Measurements from ENCODE around the gene ZNF469. TPM values are rescaled to one million over a fixed set of nuclear protein-coding genes. Genes with fewer than 3 reads are reported as not detected.

Gene ZNF469
- total RNA-seq, 1 donor from 2014 or later: 60.5 TPM

DNA sequence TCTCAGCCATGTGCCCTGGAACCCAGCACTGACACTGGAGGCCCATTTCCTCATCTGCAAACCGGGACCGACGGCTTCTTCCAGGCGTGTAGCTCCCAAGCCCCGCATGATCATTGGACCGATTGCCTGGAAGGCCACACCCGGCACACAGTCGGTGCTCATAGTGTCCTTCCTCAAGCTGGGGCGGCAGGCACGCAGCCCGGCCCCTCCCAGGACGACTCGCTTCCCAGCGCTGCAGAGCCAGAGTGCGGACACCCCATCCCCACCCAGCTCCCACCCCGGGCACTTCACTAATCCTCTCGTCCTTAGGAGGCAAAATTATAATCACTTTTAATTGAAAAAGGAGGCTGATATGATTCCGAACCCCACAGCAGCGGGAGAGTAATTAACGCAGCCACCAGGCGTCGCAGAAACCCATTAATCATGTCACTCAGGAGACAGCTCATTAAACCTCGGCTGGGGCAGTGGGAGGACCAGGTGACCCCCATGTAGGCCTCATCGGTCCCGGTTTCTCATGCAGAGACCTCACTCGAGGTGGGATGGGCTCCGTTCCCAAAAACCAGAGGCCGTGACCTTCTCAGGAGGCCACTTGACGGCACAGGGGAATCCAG, 33.1 kb downstream of the ZNF469 start:
- no peaks in the 10 kb centered on the region for H3K4me1 Mint-ChIP-seq (ENCODE audit: low read depth)

GRCh38 chr16:88416686-88417085, 33.9 kb downstream of the ZNF469 start:
- DNase-seq (ENCODE audit: low spot score): no peak
- H3K4me1 Mint-ChIP-seq (ENCODE audit: low read depth): no peaks in the 10 kb centered on the region
- no peak overlapping the region for H3K4me3 Mint-ChIP-seq (ENCODE audit: unreplicated experiment)
- TF ChIP-seq, protein P1, sequence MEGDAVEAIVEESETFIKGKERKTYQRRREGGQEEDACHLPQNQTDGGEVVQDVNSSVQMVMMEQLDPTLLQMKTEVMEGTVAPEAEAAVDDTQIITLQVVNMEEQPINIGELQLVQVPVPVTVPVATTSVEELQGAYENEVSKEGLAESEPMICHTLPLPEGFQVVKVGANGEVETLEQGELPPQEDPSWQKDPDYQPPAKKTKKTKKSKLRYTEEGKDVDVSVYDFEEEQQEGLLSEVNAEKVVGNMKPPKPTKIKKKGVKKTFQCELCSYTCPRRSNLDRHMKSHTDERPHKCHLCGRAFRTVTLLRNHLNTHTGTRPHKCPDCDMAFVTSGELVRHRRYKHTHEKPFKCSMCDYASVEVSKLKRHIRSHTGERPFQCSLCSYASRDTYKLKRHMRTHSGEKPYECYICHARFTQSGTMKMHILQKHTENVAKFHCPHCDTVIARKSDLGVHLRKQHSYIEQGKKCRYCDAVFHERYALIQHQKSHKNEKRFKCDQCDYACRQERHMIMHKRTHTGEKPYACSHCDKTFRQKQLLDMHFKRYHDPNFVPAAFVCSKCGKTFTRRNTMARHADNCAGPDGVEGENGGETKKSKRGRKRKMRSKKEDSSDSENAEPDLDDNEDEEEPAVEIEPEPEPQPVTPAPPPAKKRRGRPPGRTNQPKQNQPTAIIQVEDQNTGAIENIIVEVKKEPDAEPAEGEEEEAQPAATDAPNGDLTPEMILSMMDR (IDR thresholded peaks at IDR 0.05): no peak
- no peak overlapping the region for H3K27ac Mint-ChIP-seq (ENCODE audit: unreplicated experiment)
- no peaks in the 10 kb centered on the region for H3K27me3 Mint-ChIP-seq (ENCODE audit: low read depth)
- H3K9me3 Mint-ChIP-seq (ENCODE audit: low read depth): no peaks in the 10 kb centered on the region
- H3K36me3 Mint-ChIP-seq (ENCODE audit: low read depth): no peaks in the 10 kb centered on the region

More for the DNA sequence above, 33.1 kb downstream of the ZNF469 start:
- TF ChIP-seq, protein P1 (IDR thresholded peaks at IDR 0.05): no peak
- no peak overlapping the region for H3K4me3 Mint-ChIP-seq (ENCODE audit: unreplicated experiment)
- H3K9me3 Mint-ChIP-seq (ENCODE audit: low read depth): no peaks in the 10 kb centered on the region
- H3K27ac Mint-ChIP-seq (ENCODE audit: unreplicated experiment): no peak overlapping the region
- H3K27me3 Mint-ChIP-seq (ENCODE audit: low read depth): no peaks in the 10 kb centered on the region
- no peak for DNase-seq (ENCODE audit: low spot score)
- no peaks in the 10 kb centered on the region for H3K36me3 Mint-ChIP-seq (ENCODE audit: low read depth)

DNA sequence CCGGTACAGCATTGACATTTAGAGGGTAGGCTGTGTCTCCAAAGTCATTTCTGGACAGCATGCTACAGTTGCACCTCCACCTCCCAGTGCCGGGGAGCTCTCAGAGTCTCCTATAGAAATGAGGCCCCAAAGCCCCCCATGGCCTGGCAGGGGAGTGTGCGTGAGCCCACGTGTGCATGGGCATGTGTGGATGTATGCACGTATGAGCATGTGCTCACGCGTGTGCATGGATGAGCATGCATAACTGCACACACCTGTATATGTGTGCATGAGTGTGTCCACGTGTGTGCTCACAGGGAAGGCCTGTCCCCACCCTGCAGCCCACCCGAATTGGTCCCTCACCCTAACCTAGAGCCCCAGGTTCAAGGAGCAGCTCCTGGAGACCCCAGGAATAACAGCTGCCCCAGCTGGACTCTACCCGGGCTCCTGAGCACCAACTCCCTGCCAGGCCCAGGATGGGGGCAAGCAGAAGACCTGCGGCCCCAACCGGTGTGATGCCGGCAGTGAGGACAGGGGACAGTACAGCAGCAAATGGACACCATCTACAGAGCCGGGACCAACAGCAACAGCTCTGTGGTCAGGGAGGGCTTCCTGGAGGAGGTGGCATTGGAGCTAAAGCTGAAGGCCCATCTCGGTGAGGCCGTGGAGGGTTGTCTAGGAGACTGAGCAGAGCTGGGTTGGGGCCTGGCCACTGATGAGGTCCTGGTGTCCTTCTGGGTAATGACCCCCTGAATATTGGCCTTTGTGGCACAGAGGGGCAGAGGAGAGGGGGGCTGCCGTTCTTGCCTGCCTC, 35.1 kb downstream of the ZNF469 start:
- H3K4me1 Mint-ChIP-seq (ENCODE audit: low read depth): no peaks in the 10 kb centered on the region
- TF ChIP-seq, protein P1 (IDR thresholded peaks at IDR 0.05): no peak
- no peak overlapping the region for H3K27ac Mint-ChIP-seq (ENCODE audit: unreplicated experiment)
- H3K4me3 Mint-ChIP-seq (ENCODE audit: unreplicated experiment): no peak overlapping the region
- H3K9me3 Mint-ChIP-seq (ENCODE audit: low read depth): no peaks in the 10 kb centered on the region
- H3K36me3 Mint-ChIP-seq (ENCODE audit: low read depth): no peaks in the 10 kb centered on the region
- H3K27me3 Mint-ChIP-seq (ENCODE audit: low read depth): no peaks in the 10 kb centered on the region
- no peak for DNase-seq (ENCODE audit: low spot score)

DNA sequence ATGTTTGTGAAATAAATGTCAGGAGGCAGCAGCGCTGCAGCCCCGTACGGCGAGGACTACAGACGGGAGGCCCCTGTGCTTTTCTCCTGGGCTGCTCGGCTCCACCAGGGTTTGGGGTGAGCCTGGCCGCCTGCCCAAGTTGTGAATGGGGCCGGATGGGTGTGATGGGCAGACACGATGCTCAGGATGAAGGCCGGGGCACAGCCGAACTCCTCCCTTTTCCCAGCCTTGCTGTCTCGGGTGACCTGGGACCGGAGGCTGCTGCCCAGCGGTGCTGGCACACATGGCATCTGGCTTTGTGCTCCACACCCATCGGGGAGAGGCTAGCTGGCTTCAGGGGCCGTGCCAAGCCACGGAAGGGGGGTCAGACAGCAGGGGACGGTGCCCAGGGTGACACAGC, 36.1 kb downstream of the ZNF469 start:
- H3K27me3 Mint-ChIP-seq (ENCODE audit: low read depth): no peaks in the 10 kb centered on the region
- TF ChIP-seq, protein P1 (IDR thresholded peaks at IDR 0.05): no peak
- no peak overlapping the region for H3K27ac Mint-ChIP-seq (ENCODE audit: unreplicated experiment)
- H3K4me1 Mint-ChIP-seq (ENCODE audit: low read depth): no peaks in the 10 kb centered on the region
- no peaks in the 10 kb centered on the region for H3K9me3 Mint-ChIP-seq (ENCODE audit: low read depth)
- H3K4me3 Mint-ChIP-seq (ENCODE audit: unreplicated experiment): no peak overlapping the region
- DNase-seq (ENCODE audit: low spot score): no peak
- no peaks in the 10 kb centered on the region for H3K36me3 Mint-ChIP-seq (ENCODE audit: low read depth)

DNA sequence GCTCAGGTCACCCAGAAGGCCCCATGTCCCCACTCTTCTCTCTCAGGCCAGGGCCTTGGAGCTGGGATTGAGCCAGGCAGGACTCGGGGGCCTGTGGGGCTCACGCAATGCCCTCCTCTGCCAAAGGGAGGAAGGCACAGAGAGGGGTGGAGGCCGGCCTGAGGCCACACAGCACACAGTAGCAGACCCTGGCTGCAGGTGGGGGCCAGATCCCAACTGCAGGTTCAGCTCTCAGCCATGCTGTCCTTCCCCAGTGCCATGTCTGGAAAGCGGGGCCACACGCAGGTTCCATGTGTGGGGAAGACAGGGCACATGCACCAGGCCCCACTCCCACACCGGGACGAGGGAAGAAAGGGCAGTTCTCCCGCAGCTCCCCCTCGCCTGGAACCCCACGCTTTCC, 37.0 kb downstream of the ZNF469 start:
- DNase-seq (ENCODE audit: low spot score): no peak
- Mint-ChIP-seq H3K9me3 (ENCODE audit: low read depth) (no peaks in the 10 kb centered on the region), H3K4me3 (ENCODE audit: unreplicated experiment) (no peak overlapping the region), H3K27ac (ENCODE audit: unreplicated experiment) (no peak overlapping the region), H3K36me3 (ENCODE audit: low read depth) (peaks cover 3% of the 10 kb centered on the region), H3K4me1 (ENCODE audit: low read depth) (no peaks in the 10 kb centered on the region), H3K27me3 (ENCODE audit: low read depth) (no peaks in the 10 kb centered on the region)
- TF ChIP-seq, protein P1 (IDR thresholded peaks at IDR 0.05): no peak

Measured in chondrocyte (in vitro differentiated cells).